Activated T-cell treated with anti-CD3 and anti-CD28 coated beads, Interleukin-2, amount 50 U/mL, for 1 hour (primary cell): ENCODE results near the gene SMYD3.

Experiments used
- DNase-seq: peaks from one replicate; pipeline ENCODE4 v3.0.0-alpha.2; 2020

Gene SMYD3

GRCh38 chr1:246267426-246267825, 239.7 kb downstream of the SMYD3 start:
- no peak for DNase-seq

GRCh38 chr1:246265481-246265880, 241.6 kb downstream of the SMYD3 start:
- DNase-seq, result no peak

GRCh38 chr1:246262281-246262680, 244.8 kb downstream of the SMYD3 start:
- DNase-seq, result no peak

- no peak for DNase-seq
Measured at GRCh38 chr1:246261639-246262038, 245.4 kb downstream of the SMYD3 start.

- no peak for DNase-seq
Measured at GRCh38 chr1:246258250-246258649, 248.8 kb downstream of the SMYD3 start.

GRCh38 chr1:246255773-246256172, 251.3 kb downstream of the SMYD3 start:
- DNase-seq, result no peak

- no peak for DNase-seq
Measured at GRCh38 chr1:246254854-246255253, 252.2 kb downstream of the SMYD3 start.

- no peak for DNase-seq
Measured at GRCh38 chr1:246246430-246246829, 260.6 kb downstream of the SMYD3 start.

GRCh38 chr1:246245541-246245940, 261.5 kb downstream of the SMYD3 start:
- no peak for DNase-seq

GRCh38 chr1:246232126-246232525, 275.0 kb downstream of the SMYD3 start:
- DNase-seq, result no peak

- DNase-seq, result no peak
Measured at GRCh38 chr1:246226041-246226440, 281.0 kb downstream of the SMYD3 start.

- DNase-seq, result no peak
Measured at GRCh38 chr1:246221485-246222255, 285.4 kb downstream of the SMYD3 start.

- no peak for DNase-seq
Measured at GRCh38 chr1:246220495-246221065, 286.5 kb downstream of the SMYD3 start.

GRCh38 chr1:246219508-246220030, 287.5 kb downstream of the SMYD3 start:
- no peak for DNase-seq

- no peak for DNase-seq
Measured at GRCh38 chr1:246218686-246219085, 288.4 kb downstream of the SMYD3 start.

- DNase-seq, result no peak
Measured at GRCh38 chr1:246216906-246217305, 290.2 kb downstream of the SMYD3 start.

- no peak for DNase-seq
Measured at GRCh38 chr1:246215510-246215903, 291.6 kb downstream of the SMYD3 start.

GRCh38 chr1:246214708-246215509, 292.2 kb downstream of the SMYD3 start:
- DNase-seq, result no peak

GRCh38 chr1:246213947-246214346, 293.1 kb downstream of the SMYD3 start:
- no peak for DNase-seq

- DNase-seq, result no peak
Measured at GRCh38 chr1:246213502-246213901, 293.6 kb downstream of the SMYD3 start.

- DNase-seq, result no peak
Measured at GRCh38 chr1:246213036-246213435, 294.0 kb downstream of the SMYD3 start.

GRCh38 chr1:246212013-246212412, 295.1 kb downstream of the SMYD3 start:
- no peak for DNase-seq

GRCh38 chr1:246210756-246211155, 296.3 kb downstream of the SMYD3 start:
- no peak for DNase-seq

GRCh38 chr1:246208105-246208504, 299.0 kb downstream of the SMYD3 start:
- DNase-seq, result no peak
